ENCODE measurements around the gene DCTD. TPM values are rescaled to one million over a fixed set of nuclear protein-coding genes. Genes with fewer than 3 reads are reported as not detected.
A peak's percentile ranks its signal among the peaks of the same experiment; 100 is the strongest.

The DCTD gene
- total and polyA plus RNA-seq, 2 of the 13 experiments (the other 11 are each of a cell fraction or from before 2014, with no cell fraction given), result 85.1 to 95.3 TPM

GRCh38 chr4:182897601-182898478 is 19.3 kb downstream of the DCTD start (continued):
- TF ChIP-seq ZNF276 (CRISPR knock-in tag; IDR thresholded peaks at IDR 0.05; ENCODE audit: low read depth) (peak; percentile 89), ZNF512 (CRISPR knock-in tag; IDR thresholded peaks at IDR 0.05) (0 out of 2 replicates have a peak, but pooled peaks have one; percentile 61), ZNF891 (CRISPR knock-in tag; IDR thresholded peaks at IDR 0.05) (peak; percentile 63; the same call in 1 of the 2 replicates), TEAD2 (CRISPR knock-in tag; IDR thresholded peaks at IDR 0.05) (no peak), ZNF776 (CRISPR knock-in tag; IDR thresholded peaks at IDR 0.05) (no peak), RARA (CRISPR knock-in tag; IDR thresholded peaks at IDR 0.05) (peak; percentile 90), NFKB2 (CRISPR knock-in tag; IDR thresholded peaks at IDR 0.05; ENCODE audit: borderline replicate concordance) (peak; percentile 78; the same call in 1 of the 2 replicates), ZNF430 (CRISPR knock-in tag; IDR thresholded peaks at IDR 0.05) (peak; percentile 57; the same call in 1 of the 2 replicates), ZNF816 (CRISPR knock-in tag; IDR thresholded peaks at IDR 0.05; ENCODE audit: borderline replicate concordance) (peak; percentile 85; the same call in 1 of the 2 replicates), ZNF468 (CRISPR knock-in tag; IDR thresholded peaks at IDR 0.05) (no peak), MAF1 (CRISPR knock-in tag; IDR thresholded peaks at IDR 0.05; ENCODE audit: borderline replicate concordance) (no peak), PAX8 (CRISPR knock-in tag; IDR thresholded peaks at IDR 0.05; ENCODE audit: borderline replicate concordance) (0 out of 2 replicates have a peak, but pooled peaks have one; percentile 81)
- TF ChIP-seq, protein P1, sequence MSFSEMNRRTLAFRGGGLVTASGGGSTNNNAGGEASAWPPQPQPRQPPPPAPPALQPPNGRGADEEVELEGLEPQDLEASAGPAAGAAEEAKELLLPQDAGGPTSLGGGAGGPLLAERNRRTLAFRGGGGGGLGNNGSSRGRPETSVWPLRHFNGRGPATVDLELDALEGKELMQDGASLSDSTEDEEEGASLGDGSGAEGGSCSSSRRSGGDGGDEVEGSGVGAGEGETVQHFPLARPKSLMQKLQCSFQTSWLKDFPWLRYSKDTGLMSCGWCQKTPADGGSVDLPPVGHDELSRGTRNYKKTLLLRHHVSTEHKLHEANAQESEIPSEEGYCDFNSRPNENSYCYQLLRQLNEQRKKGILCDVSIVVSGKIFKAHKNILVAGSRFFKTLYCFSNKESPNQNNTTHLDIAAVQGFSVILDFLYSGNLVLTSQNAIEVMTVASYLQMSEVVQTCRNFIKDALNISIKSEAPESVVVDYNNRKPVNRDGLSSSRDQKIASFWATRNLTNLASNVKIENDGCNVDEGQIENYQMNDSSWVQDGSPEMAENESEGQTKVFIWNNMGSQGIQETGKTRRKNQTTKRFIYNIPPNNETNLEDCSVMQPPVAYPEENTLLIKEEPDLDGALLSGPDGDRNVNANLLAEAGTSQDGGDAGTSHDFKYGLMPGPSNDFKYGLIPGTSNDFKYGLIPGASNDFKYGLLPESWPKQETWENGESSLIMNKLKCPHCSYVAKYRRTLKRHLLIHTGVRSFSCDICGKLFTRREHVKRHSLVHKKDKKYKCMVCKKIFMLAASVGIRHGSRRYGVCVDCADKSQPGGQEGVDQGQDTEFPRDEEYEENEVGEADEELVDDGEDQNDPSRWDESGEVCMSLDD (CRISPR knock-in tag; IDR thresholded peaks at IDR 0.05; ENCODE audit: borderline replicate concordance), result no peak
- TF ChIP-seq, protein P2, sequence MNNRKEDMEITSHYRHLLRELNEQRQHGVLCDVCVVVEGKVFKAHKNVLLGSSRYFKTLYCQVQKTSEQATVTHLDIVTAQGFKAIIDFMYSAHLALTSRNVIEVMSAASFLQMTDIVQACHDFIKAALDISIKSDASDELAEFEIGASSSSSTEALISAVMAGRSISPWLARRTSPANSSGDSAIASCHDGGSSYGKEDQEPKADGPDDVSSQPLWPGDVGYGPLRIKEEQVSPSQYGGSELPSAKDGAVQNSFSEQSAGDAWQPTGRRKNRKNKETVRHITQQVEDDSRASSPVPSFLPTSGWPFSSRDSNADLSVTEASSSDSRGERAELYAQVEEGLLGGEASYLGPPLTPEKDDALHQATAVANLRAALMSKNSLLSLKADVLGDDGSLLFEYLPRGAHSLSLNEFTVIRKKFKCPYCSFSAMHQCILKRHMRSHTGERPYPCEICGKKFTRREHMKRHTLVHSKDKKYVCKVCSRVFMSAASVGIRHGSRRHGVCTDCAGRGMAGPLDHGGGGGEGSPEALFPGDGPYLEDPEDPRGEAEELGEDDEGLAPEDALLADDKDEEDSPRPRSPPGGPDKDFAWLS (CRISPR knock-in tag; IDR thresholded peaks at IDR 0.05; ENCODE audit: borderline replicate concordance), result no peak
- TF ChIP-seq, protein P3, sequence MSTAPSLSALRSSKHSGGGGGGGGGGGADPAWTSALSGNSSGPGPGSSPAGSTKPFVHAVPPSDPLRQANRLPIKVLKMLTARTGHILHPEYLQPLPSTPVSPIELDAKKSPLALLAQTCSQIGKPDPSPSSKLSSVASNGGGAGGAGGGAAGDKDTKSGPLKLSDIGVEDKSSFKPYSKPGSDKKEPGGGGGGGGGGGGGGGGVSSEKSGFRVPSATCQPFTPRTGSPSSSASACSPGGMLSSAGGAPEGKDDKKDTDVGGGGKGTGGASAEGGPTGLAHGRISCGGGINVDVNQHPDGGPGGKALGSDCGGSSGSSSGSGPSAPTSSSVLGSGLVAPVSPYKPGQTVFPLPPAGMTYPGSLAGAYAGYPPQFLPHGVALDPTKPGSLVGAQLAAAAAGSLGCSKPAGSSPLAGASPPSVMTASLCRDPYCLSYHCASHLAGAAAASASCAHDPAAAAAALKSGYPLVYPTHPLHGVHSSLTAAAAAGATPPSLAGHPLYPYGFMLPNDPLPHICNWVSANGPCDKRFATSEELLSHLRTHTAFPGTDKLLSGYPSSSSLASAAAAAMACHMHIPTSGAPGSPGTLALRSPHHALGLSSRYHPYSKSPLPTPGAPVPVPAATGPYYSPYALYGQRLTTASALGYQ (CRISPR knock-in tag; IDR thresholded peaks at IDR 0.05), result peak; percentile 62; the same call in 1 of the 2 replicates

Data from HepG2 (cell line).